HG03460 (cell line): ENCODE measurements around the gene HIF1A.
"Not testable (repeated sequence)": the region's sequence is repeated elsewhere in the genome, so short reads cannot be mapped to it uniquely, and the experiment has no call there.

Source experiments
- ATAC-seq: cut with Tn5 transposase; IDR thresholded peaks from one replicate; pipeline ENCODE4 v1.9.1; 2021; ENCODE audit not compliant: unreplicated experiment

The HIF1A gene

DNA sequence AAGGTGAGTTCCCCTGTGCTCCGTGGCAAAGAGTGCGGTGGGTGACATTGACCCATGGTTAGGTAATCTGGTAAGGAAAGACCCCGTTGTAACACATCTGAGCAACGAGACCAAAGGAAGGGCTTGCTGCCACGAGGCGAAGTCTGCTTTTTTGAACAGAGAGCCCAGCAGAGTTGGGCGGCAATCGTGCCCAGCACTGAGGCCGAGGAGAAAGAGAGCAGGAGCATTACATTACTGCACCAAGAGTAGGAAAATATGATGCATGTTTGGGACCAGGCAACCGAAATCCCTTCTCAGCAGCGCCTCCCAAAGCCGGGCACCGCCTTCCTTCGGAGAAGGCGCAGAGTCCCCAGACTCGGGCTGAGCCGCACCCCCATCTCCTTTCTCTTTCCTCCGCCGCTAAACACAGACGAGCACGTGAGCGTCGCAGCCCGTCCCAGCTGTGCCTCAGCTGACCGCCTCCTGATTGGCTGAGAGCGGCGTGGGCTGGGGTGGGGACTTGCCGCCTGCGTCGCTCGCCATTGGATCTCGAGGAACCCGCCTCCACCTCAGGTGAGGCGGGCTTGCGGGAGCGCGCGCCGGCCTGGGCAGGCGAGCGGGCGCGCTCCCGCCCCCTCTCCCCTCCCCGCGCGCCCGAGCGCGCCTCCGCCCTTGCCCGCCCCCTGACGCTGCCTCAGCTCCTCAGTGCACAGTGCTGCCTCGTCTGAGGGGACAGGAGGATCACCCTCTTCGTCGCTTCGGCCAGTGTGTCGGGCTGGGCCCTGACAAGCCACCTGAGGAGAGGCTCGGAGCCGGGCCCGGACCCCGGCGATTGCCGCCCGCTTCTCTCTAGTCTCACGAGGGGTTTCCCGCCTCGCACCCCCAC lies at the start of gene HIF1A:
Gene HIF1A (plus strand): TSS at position 684 of the 865 bp plus-strand sequence. CDS start 292 bp downstream, outside the sequence.
- ATAC-seq = peak; percentile 92

DNA sequence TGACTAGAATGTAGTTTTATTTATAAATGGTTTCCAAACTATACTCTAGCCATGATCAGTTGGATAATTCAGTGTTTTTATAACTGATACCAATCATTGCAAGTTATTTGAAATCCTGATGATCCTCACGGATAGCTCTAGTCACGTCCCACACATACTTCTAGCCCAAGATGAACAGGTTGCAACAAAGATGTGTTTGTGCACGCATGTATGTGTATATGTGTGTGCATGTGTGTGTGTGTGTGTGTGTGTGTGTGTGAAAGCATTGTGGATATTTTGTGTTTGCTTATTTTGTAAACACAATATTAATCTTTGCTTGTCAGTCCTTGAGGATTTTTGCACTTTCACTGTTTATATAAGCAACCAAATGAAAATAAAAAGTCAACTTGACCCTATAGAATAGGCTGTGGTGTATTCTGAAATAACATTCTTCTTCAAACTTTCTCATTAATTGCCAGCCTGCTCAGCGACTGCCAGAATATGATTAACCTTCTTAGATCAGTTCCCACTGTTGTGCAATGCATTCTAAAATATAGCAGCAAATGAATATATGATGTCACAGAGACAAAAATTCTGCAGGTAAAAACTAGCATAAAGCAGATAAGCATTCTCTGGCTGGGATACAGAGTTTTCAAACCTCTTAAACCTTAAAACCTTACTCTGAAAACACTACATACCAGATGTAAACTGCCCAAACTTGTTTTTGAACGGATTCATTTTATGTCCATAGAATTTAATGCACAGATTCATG lies 48.8 kb upstream of the HIF1A start:
- no peak for ATAC-seq

DNA sequence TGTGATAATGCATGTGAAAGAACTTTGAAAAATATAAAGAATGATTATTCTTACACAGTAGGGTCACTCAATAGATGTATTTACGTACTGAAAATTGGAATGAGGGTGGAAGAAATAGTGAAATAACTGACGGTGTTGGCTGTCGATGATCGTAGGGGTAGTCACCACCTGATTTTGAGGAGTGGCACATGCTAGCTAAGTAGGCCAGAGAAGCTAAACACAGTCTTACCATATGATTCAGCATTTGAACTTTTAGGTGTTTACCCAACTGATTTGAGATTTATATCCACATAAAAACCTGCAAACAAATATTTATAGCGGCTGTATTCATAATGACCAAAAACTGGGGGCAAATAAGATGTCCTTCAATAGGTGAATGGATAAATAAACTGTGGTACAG lies 47.6 kb upstream of the HIF1A start:
- ATAC-seq = no peak

DNA sequence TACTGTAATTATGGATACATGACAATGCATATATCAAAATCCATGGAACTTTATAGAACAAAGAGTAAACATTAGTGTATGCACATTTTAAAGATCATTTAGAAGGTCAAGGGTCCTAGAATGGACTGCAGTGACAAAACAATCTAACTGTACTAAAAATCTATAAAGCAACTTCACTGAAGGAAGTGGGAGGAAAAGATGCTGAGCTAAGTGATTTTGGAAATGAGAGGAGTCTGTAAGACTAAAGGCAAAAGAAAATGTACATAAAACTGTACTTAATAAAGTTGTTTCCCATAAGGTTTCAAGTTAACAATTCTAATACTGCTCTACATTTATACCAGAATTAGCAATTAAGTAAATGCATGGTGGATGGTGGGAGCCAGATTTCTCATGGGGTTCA lies 46.9 kb upstream of the HIF1A start:
- ATAC-seq = no peak

DNA sequence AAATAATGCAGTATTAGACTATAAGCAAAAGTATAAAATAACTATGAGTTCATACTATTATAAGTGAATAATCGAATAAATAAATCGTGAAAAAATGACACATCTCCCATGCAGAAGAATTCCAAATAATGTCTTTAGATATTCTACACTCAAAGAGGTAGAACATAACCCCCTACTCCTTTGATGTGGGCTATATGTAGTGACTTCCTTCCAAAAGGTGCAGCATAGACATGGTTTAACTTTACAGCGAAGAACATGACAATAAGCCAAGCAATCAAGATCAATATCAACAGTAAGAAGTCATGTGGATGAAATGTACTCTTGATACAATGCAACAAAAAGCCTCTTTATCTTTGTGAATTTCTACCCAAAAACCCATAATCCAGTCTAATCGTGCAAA lies 46.0 kb upstream of the HIF1A start:
- no peak for ATAC-seq

DNA sequence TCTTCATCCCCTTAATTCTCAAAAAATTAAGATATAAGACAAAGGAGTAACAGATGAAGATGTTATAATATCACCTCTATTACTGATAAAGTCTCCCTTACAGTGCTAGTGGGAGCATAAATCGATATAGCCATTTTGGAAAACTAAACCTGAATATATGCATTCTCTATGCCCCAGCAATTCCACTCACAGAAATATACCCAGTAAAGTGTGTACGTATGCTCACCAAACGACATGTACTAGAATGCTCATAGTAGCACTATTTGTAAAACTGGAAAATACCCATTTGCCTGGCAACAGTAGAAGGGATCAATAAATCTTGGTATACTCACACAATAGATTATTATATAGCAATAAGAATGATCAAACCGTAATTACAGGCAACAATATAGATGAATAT lies 44.0 kb upstream of the HIF1A start:
- no peak for ATAC-seq

DNA sequence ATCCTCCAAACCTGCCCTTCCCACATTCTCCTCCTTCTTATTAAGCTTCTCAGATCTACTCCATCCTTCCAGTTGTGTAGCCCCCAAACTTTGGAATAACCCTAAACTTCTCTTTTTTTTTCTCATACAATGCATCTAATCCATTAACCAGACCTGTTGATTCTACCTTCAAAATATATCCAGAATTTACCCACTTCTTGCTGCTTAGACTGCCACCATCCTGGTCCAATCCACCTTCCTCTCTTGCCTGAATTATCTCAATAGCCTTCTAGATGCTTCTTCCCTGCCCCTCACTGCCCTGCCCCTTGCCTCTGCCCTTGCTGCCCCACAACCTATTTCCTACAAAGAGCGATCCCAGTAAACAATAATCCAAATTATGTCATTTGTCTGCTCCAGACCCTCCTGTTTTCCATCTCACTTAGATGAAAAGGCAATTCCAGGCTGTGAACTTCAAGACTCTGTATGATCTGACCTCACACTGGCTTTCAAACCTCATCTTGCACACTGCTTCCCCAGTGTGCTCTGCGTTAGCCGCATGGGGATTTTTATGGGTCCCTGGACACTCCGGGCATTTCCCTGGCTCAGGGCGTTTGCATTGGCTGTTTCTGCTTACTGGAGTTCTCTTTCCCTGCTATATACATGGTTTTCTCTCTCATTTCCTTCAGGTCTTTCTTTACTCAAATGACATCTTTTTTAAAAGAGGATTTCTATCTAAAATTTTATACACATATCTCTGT lies 42.6 kb upstream of the HIF1A start:
- no peak for ATAC-seq

DNA sequence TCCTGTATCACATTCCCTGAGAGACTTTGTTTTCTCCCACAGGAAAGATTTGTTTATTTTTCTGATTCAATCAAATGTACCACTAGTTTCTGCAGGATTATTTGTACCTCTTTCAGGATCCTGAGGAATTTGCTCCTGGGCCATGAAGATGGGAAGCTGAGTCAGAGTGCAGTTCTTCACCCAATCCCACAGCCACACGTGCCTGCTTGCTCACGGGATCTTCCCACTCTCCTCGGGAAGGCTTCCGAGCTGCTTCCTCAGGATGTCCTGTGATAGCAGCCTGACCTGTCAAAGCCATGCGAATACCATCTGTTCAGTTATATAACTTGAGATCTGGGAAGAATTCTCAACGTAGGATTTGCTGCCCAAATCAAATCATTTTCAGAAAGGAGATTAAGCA lies 41.8 kb upstream of the HIF1A start:
- ATAC-seq = no peak

DNA sequence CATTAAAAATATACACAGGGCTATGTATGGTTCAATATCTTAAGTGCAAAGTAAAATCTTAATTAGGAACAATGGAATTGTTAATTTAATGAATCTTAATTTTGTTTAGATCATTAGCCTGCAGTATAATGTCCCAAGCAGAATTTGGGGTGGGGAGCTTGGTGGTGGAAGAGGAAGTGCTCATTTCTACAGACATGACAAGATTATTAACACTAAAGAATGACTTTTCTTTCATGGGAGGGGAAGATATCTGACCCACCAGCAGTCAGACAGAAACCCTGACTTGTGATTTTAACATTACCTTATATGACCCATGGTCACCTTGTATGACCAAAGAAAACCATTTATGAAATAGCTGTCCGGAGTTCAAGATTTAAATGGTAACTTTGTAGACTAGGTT lies 41.3 kb upstream of the HIF1A start:
- no peak for ATAC-seq

DNA sequence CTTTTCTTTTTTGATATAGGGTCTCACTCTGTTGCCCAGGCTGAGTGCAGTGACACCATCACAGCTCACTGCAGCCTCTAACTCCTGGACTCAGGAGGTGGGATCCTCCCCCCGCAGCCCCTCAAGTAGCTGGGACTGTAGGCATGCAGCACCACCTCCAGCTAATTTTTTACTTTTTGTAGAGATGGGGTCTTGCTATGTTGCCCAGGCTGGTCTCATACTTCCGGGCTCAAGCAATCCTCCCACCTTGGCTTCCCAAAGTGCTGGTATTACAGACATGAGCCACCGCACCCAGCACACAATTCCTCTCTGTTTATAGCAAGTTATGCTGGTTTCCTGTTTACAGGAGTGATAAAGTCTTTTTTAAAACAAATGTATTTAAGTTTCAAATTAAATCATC lies 39.5 kb upstream of the HIF1A start:
- no peak for ATAC-seq

DNA sequence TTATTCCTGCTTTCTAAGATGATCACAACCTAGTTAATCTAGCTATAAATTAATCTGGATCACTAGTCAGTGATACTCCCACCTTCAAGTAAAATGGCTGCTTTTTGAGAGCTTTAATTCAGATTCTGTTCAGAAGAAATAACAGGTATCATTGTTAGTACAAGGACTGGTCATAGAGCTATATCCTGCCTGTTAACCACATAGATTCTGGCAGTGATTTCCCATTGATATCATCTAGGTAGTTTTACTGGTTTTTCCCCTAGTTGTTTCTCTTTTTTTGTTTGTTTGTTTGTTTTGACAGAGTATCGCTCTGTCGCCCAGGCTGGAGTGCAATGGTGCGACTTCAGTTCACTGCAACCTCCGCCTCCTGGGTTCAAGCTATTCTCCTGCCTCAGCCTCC lies 39.0 kb upstream of the HIF1A start:
- ATAC-seq = no peak

DNA sequence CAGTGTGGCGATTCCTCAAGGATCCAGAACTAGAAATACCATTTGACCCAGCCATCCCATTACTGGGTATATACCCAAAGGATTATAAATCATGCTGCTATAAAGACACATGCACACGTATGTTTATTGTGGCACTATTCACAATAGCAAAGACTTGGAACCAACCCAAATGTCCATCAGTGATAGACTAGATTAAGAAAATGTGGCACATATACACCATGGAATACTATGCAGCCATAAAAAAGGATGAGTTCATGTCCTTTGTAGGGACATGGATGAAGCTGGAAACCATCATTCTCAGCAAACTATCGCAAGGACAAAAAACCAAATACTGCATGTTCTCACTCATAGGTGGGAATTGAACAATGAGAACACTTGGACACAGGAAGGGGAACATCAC lies 37.2 kb upstream of the HIF1A start:
- not testable (repeated sequence) for ATAC-seq

DNA sequence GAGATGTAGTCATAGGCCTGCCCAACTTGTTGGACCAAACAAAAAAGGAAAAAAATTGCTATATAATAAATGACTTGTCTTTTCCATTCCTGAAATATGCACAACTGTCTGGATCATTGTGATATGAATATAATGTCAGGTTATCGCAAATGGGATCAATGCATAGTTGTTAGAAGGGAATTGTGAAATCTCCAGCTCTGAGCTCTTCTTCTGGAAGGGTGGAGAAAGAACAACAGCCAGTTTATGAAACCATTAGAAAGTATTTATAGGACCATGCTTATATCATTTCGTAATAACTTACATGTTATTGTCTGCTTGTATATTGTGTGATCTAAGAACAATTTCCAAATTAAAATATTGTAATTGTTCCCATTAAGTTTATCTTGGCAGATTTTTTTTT lies 35.7 kb upstream of the HIF1A start:
- no peak for ATAC-seq

DNA sequence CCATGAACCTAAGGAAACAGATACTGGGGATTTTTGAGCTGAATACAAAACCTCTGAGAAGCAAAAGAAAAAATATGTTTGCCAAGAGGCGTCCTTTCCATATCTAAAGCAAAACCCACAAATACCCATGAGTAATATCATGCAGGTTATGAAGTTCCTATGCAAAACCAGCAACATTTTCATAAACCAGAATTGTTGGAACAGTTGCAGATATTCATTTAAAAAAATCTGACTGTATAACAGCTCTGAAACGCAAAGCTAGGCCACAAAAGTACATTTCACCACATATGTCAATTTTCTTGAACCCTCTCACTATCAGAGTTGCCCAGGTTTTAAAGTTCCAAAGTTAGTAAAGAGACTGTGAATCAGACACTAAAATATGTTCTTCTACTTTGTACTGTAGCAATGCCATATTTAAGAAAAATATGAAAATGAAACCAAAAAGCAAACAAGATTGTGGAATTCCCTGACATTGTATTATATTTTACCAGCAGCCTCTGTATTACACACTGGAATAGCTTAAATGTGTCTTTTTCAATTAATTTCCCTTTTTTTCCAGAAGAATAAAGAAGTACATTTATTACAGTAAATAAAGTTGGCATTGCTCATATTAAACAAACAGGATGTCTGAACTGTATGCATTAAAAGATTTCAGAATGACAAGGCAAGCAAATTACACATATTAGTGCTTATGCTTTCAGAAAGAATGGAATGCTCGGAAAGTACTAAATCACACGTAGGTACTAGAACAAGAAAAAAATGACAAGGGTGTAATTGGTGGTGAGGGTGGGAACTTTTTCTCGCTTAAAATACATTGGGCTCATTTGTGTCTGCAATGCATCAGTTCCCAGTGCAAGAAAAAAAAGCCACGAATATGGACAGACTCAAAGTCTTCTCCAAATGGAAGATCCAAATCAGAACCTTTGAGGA lies 33.6 kb upstream of the HIF1A start:
- peak; percentile 37 for ATAC-seq

DNA sequence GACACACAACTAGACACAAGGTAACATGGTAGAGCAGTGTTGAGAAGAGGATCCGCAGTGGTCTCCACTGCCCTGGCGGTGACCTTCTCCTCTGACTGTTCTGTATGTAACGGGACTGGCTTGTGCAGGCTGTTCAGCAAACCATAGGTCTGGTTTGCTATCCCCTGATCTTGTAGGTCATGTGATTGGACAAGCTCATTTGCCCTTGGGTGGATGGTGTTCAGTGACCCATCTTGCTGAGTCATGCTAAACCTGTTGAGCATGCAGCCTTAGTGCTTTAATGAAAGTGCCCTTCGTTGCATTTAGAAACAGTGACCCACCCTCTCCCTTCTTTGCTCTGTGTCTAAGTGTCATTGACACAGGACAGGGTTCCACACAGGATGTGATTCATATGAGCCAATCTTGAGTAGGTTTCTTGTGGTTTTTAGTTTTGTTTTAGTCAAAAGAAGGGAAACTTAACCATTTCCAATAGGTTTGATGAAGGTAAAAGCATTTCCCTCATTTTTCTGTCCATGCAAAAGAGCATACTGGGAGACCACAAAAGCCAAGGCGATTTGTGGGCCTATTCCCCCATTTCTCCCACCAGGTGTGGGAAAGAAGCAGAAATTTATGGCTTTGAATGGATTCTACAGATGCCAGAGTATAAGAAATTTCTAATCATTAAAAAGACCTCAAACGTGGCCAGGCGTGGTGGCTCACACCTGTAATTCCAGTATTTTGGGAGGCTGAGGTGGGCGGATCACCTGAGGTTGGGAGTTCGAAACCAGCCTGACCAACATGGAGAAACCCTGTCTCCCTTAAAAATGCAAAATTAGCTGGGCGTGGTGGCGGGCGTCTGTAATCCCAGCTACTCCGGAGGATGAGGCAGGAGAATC lies 32.6 kb upstream of the HIF1A start:
- peak; percentile 84 for ATAC-seq

DNA sequence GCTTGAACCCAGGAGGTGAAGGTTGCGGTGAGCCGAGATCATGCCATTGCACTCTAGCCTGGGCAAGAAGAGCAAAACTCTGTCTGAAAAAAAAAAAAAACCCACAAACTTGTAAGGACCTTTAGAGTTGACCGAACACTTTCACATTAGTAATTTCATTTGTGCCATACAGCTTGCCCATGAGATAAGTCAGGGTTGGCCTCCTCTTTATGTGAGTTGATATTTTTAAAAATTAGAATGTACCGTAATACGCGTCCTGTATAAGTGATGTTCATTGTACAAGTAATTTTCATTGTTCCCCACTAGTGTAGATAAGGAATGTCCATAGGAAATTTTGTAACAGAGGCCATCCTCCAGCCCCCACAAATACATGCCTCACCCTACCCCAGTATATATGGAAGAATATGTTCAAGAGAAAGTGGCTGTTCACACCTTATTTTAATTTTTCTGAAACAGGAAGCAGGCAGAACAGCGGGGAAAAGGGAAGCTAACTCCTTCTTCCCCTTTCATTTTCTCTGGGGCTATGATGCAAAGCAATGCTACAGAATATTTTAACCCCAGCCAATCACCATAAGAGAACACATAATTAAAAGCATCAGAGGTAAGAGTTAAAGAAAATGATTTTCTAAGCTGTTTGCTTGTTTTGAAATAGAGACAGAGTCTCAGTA lies 31.9 kb upstream of the HIF1A start:
- no peak for ATAC-seq

DNA sequence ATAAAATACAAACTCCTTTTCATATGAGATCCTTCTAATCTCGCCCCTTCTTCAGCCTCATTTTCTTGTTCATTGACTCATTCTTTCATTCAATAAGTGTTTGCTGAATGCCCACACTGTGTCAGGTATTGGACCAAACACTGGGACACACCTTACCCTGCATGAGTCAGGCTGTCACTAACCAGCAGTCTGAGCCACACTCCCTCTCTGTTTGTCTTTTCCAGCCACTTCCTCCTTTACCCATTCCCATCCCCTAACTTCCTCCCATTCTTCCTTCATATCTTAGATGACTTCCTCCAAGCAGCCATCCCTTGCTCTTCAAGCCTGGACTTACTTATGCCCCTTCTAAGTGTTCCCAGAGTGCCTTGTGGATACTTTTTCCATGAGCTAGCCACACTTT lies 27.0 kb upstream of the HIF1A start:
- no peak for ATAC-seq

DNA sequence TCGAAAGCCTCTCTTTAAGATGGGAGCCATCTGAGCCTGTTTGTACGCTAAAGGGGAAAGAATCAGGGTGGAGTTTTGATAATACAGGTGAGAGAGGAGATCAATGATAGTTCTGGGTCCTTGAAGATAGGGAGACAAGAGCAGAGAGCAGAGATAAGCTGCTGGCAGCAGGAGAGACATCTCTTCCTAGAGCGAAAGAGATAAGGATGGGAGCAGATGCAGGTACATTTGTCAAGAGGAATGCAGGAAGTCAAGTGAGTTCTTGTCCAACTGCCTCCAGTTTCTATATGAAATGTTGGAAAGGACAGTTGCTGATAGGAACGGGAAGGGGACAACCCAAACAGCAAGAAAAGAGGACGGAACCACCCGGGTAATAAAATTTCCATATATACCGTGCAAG lies 24.7 kb upstream of the HIF1A start:
- ATAC-seq = no peak

DNA sequence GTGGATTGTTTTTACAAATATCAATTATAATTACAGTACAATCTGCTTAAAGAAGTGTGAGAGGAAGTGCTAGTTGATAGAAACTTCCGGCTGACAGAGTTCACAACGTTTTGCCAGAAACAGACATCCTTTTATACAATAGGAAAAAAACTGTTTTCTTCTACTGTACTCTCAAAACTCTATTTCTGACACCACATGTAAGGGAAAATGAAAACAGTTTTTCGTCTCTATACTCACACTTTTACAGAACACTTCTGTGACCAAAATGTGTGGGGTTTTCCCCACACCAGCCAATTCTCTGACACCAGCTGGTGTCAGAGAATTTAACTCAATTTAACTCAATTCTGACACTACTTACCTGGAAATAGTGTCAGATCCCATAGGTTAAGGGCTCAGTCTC lies 24.2 kb upstream of the HIF1A start:
- ATAC-seq = peak; percentile 68
